H1 (cell line): Measurements from ENCODE around the gene RAD51D. TPM values are rescaled to one million over a fixed set of nuclear protein-coding genes. Genes with fewer than 3 reads are reported as not detected.

ENCODE experiments used
- BCL11A ChIP-seq, 2 experiments: IDR thresholded peaks; one replicate each; pipeline ENCODE4 v1.6.1; 2011; ENCODE audit warnings: low read depth in 2 of 2, low read length in 2 of 2, mild to moderate bottlenecking in 2 of 2
- CBX8 ChIP-seq: fragments of 300-800, 300-1000 bp; sonication (generic); IDR thresholded peaks from 2 replicates; pipeline ENCODE4 v1.7.1; 2016; ENCODE audit warnings: low read depth, low read length, borderline replicate concordance
- CEBPB ChIP-seq: IDR thresholded peaks from 2 replicates; pipeline ENCODE4 v1.6.1; 2012; ENCODE audit warnings: low read depth, low read length
- CHD7 ChIP-seq: fragments of 300-600 bp; sonication (generic); IDR thresholded peaks from 2 replicates; pipeline ENCODE4 v1.7.1; 2012; ENCODE audit warnings: low read length, moderate library complexity, mild to moderate bottlenecking, inconsistent platforms; ENCODE audit not compliant: insufficient replicate concordance
- EGR1 ChIP-seq: IDR thresholded peaks from 2 replicates; pipeline ENCODE4 v1.6.1; 2011; ENCODE audit warnings: low read depth, low read length, borderline replicate concordance
- GABPA ChIP-seq: IDR thresholded peaks from 2 replicates; pipeline ENCODE4 v1.6.1; 2011; ENCODE audit warnings: mild to moderate bottlenecking, low read length, moderate library complexity, borderline replicate concordance; ENCODE audit not compliant: insufficient read depth
- MAFK ChIP-seq: IDR thresholded peaks from 2 replicates; pipeline ENCODE4 v1.6.1; 2012; ENCODE audit warnings: low read depth, mild to moderate bottlenecking, improper control_type of control experiment, low read length
- NRF1 ChIP-seq: IDR thresholded peaks from 2 replicates; pipeline ENCODE4 v1.6.1; 2011; ENCODE audit warnings: mild to moderate bottlenecking, low read depth, low read length, improper control_type of control experiment
- PHF8 ChIP-seq: fragments of 200-600 bp; sonication (generic); conservative IDR thresholded peaks from 2 replicates; pipeline ENCODE4 v1.7.1; 2012; ENCODE audit warnings: low read depth, mild to moderate bottlenecking, inconsistent platforms, low read length, moderate library complexity
- RAD21 ChIP-seq, 2 experiments: IDR thresholded peaks in 1 of 2; conservative IDR thresholded peaks in 1 of 2; 2 replicates each; pipeline ENCODE4 v1.6.1; 2011; ENCODE audit warnings: low read depth in 2 of 2, low read length in 2 of 2, improper control_type of control experiment in 1 of 2, inconsistent platforms in 1 of 2, mild to moderate bottlenecking in 1 of 2, moderate library complexity in 1 of 2
- SIN3A ChIP-seq, 2 experiments: IDR thresholded peaks in 1 of 2; conservative IDR thresholded peaks in 1 of 2; 2 replicates each; pipeline ENCODE4 v1.6.1; 2011 to 2012; ENCODE audit warnings: low read length in 2 of 2, improper control_type of control experiment in 1 of 2, low read depth in 1 of 2, mild to moderate bottlenecking in 1 of 2
- SIX5 ChIP-seq: IDR thresholded peaks from 2 replicates; pipeline ENCODE4 v1.6.1; 2011; ENCODE audit warnings: mild to moderate bottlenecking, low read depth, low read length
- polyA plus RNA-seq, 7 experiments: library from polyadenylated mRNA; depleted of rRNA in 3 of 7; stranded (reverse) in 5 of 7; unstranded in 2 of 7; fragments of >200 nt in 5 of 7; fragments of 200-250 nt in 2 of 7; gene quantifications; 1 replicate in 5 of 7; 2 replicates in 1 of 7; 4 replicates in 1 of 7; pipeline versions ENCODE4 v1.2.1 to v1.2.3, GENCODE V29; 2011 to 2013; ENCODE audit warnings: missing spikeins in 2 of 7, mixed read lengths in 2 of 7
- total RNA-seq: library from RNA; stranded (reverse); fragmentation: NEBNext Ultra II Directional; extraction: Animal tissue kit (Norgen Biotek cat#: 25700); gene quantifications from 2 replicates; pipeline ENCODE4 v1.2.1, GENCODE V29; 2021

Gene RAD51D
- total and polyA plus RNA-seq, 2 of the 8 experiments (the other 6 are each of a cell fraction or from before 2014, with no cell fraction given) = 10.2 to 12.9 TPM

GRCh38 chr17:35069311-35069710, 50.3 kb downstream of the RAD51D start (continued):
- TF ChIP-seq CHD7 = no peak
- TF ChIP-seq CEBPB = no peak
- no peak for TF ChIP-seq EGR1
- TF ChIP-seq SIN3A (conservative IDR thresholded peaks at IDR 0.05 in 1 of 2, IDR thresholded peaks at IDR 0.05 in 1 of 2; ENCODE audit: low read depth in 1 of 2, low read length in 2 of 2) = no peak
- TF ChIP-seq SIX5 = no peak
- TF ChIP-seq MAFK = no peak
- TF ChIP-seq BCL11A (IDR thresholded peaks at IDR 0.05; ENCODE audit: low read depth in 2 of 2, low read length in 2 of 2) = no peak
- TF ChIP-seq NRF1 = no peak
- TF ChIP-seq CBX8 = no peak
- no peak for TF ChIP-seq PHF8
- no peak for TF ChIP-seq RAD21 (IDR thresholded peaks at IDR 0.05 in 1 of 2, conservative IDR thresholded peaks at IDR 0.05 in 1 of 2; ENCODE audit: low read depth in 2 of 2, low read length in 2 of 2)
- no peak for TF ChIP-seq GABPA
